HepG2 (cell line): ENCODE data around the gene HELZ2. TPM values are rescaled to one million over a fixed set of nuclear protein-coding genes. Genes with fewer than 3 reads are reported as not detected.

Source experiments
- ASH2L ChIP-seq: fragments of 300-600, 200-600 bp; sonication (generic); IDR thresholded peaks from 2 replicates; pipeline ENCODE4 v1.7.0; 2017; ENCODE audit warnings: low read depth, mild to moderate bottlenecking, moderate library complexity, mixed read lengths, low read length; ENCODE audit not compliant: insufficient read length
- CEBPG ChIP-seq: IDR thresholded peaks from 2 replicates; pipeline ENCODE4 v1.6.1; 2016
- CENPT ChIP-seq: sonication (generic); formaldehyde crosslinking; IDR thresholded peaks from 2 replicates; pipeline ENCODE4 v1.8.0; 2022; ENCODE audit warnings: low read depth, mild to moderate bottlenecking, moderate library complexity, missing genetic modification reagents
- GTF3A ChIP-seq: sonication (generic); formaldehyde crosslinking; conservative IDR thresholded peaks from 2 replicates; pipeline ENCODE4 v1.4.0; 2020; ENCODE audit warnings: mild to moderate bottlenecking, missing genetic modification reagents
- HBP1 ChIP-seq: IDR thresholded peaks from 2 replicates; pipeline ENCODE4 v1.6.1; 2016; ENCODE audit warnings: low read depth, control low read depth
- MXD1 ChIP-seq: sonication (generic); formaldehyde crosslinking; IDR thresholded peaks from 2 replicates; pipeline ENCODE4 v1.4.0; 2020; ENCODE audit warnings: mild to moderate bottlenecking, missing genetic modification reagents
- PAWR ChIP-seq: sonication (generic); formaldehyde crosslinking; IDR thresholded peaks from 2 replicates; pipeline ENCODE4 v1.4.0; 2020; ENCODE audit warnings: missing genetic modification reagents, mild to moderate bottlenecking, borderline replicate concordance
- RBM39 ChIP-seq: fragments of 200-400 bp; formaldehyde crosslinking; IDR thresholded peaks from one replicate; pipeline ENCODE4 v1.6.1; 2018; ENCODE audit warnings: antibody characterized with exemption, mild to moderate bottlenecking, low read depth, low read length; ENCODE audit not compliant: poor library complexity, severe bottlenecking
- SATB2 ChIP-seq: sonication (generic); formaldehyde crosslinking; IDR thresholded peaks from 2 replicates; pipeline ENCODE4 v1.5.0; 2020; ENCODE audit warnings: missing genetic modification reagents
- SMYD3 ChIP-seq: sonication (generic); formaldehyde crosslinking; IDR thresholded peaks from 2 replicates; pipeline ENCODE4 v1.8.1; 2023; ENCODE audit warnings: mild to moderate bottlenecking, missing genetic modification reagents
- TOPORS ChIP-seq: sonication (generic); formaldehyde crosslinking; IDR thresholded peaks from 2 replicates; pipeline ENCODE4 v1.8.0; 2023; ENCODE audit warnings: mild to moderate bottlenecking, missing genetic modification reagents
- ZBTB33 ChIP-seq: sonication (generic); formaldehyde crosslinking; IDR thresholded peaks from 2 replicates; pipeline ENCODE4 v1.4.0; 2020; ENCODE audit warnings: missing genetic modification reagents
- ZNF180 ChIP-seq: sonication (generic); formaldehyde crosslinking; IDR thresholded peaks from 2 replicates; pipeline ENCODE4 v1.4.0; 2020; ENCODE audit warnings: low read depth, missing genetic modification reagents, borderline replicate concordance
- ZNF230 ChIP-seq: sonication (generic); formaldehyde crosslinking; IDR thresholded peaks from 2 replicates; pipeline ENCODE4 v1.4.0; 2020; ENCODE audit warnings: mild to moderate bottlenecking, missing genetic modification reagents
- ZNF274 ChIP-seq: sonication (generic); formaldehyde crosslinking; IDR thresholded peaks from 2 replicates; pipeline ENCODE4 v1.5.1; 2020; ENCODE audit warnings: mild to moderate bottlenecking, missing genetic modification reagents
- ZNF343 ChIP-seq: sonication (generic); formaldehyde crosslinking; IDR thresholded peaks from 2 replicates; pipeline ENCODE4 v1.4.0; 2020; ENCODE audit warnings: mild to moderate bottlenecking, missing genetic modification reagents
- ZNF382 ChIP-seq: sonication (generic); formaldehyde crosslinking; IDR thresholded peaks from 2 replicates; pipeline ENCODE4 v1.5.0; 2020; ENCODE audit warnings: missing genetic modification reagents, mild to moderate bottlenecking, borderline replicate concordance
- ZNF414 ChIP-seq: sonication (generic); formaldehyde crosslinking; IDR thresholded peaks from 2 replicates; pipeline ENCODE4 v1.5.0; 2020; ENCODE audit warnings: missing genetic modification reagents
- ZNF563 ChIP-seq: sonication (generic); formaldehyde crosslinking; IDR thresholded peaks from 2 replicates; pipeline ENCODE4 v1.8.0; 2022; ENCODE audit warnings: mild to moderate bottlenecking, moderate library complexity, missing genetic modification reagents
- ZSCAN20 ChIP-seq: sonication (generic); formaldehyde crosslinking; IDR thresholded peaks from 2 replicates; pipeline ENCODE4 v1.4.0; 2020; ENCODE audit warnings: missing genetic modification reagents, mild to moderate bottlenecking, borderline replicate concordance
- polyA plus RNA-seq, 8 experiments: library from polyadenylated mRNA; depleted of rRNA in 3 of 8; stranded (reverse) in 7 of 8; unstranded in 1 of 8; fragments of >200 nt; fragmentation: Illumina TruSeq in 4 of 8; extraction: Trizol in 4 of 8; gene quantifications; 2 replicates each; pipeline versions ENCODE4 v1.2.1 to v1.2.3, GENCODE V29; 2011 to 2016; ENCODE audit warnings: low read depth in 4 of 8, missing spikeins in 1 of 8, mixed read lengths in 1 of 8; ENCODE audit not compliant: insufficient read depth in 1 of 8
- total RNA-seq, 5 experiments: library from RNA; depleted of rRNA; stranded (reverse); fragments of >200 nt; fragmentation: Illumina TruSeq; extraction: Trizol; gene quantifications; 2 replicates each; pipeline ENCODE4 v1.2.3, GENCODE V29; 2016; ENCODE audit warnings: low read depth in 1 of 5

HELZ2 gene
- total and polyA plus RNA-seq, 2 of the 13 experiments (the other 11 are each of a cell fraction or from before 2014, with no cell fraction given), result 9.6 to 10.1 TPM

GRCh38 chr20:63555661-63556381 lies 18.2 kb downstream of the HELZ2 start (continued):
- TF ChIP-seq HBP1 (no peak), SMYD3 (CRISPR knock-in tag) (no peak), CEBPG (CRISPR knock-in tag) (no peak), ZNF382 (CRISPR knock-in tag) (no peak), ZNF414 (no peak), GTF3A (CRISPR knock-in tag) (no peak), MXD1 (CRISPR knock-in tag) (no peak), SATB2 (CRISPR knock-in tag) (no peak), PAWR (CRISPR knock-in tag) (no peak), ZSCAN20 (CRISPR knock-in tag) (no peak), CENPT (CRISPR knock-in tag) (0 out of 2 replicates have a peak, but pooled peaks have one; percentile 61), ZNF563 (CRISPR knock-in tag) (no peak), ZNF343 (CRISPR knock-in tag) (no peak), TOPORS (CRISPR knock-in tag) (no peak), ZNF274 (0 out of 2 replicates have a peak, but pooled peaks have one; percentile 35), ZBTB33 (peak; percentile 22; the same call in 1 of the 2 replicates), ZNF230 (no peak), ASH2L (no peak), ZNF180 (CRISPR knock-in tag) (no peak), RBM39 (peak; percentile 35)
